H9 (cell line): ENCODE results near the gene LRRK1. TPM values are rescaled to one million over a fixed set of nuclear protein-coding genes. Genes with fewer than 3 reads are reported as not detected.
A peak's percentile ranks its signal among the peaks of the same experiment; 100 is the strongest.

ENCODE experiments used
- DNase-seq: peaks from one replicate; pipeline ENCODE4 v3.0.0-alpha.2; 2017
- H2AFZ ChIP-seq: one replicate; pipeline ENCODE4 v1.6.1; 2013; ENCODE audit warnings: mild to moderate bottlenecking, low read length, control low read depth, moderate library complexity
- H2AK5ac ChIP-seq: 2 replicates; pipeline ENCODE4 v1.6.1; 2013; ENCODE audit warnings: low read length, control low read depth, mixed read lengths; ENCODE audit not compliant: insufficient read length
- H2BK120ac ChIP-seq: one replicate; pipeline ENCODE4 v1.6.1; 2013; ENCODE audit warnings: low read depth, mild to moderate bottlenecking, low read length, control low read depth, inconsistent platforms; ENCODE audit not compliant: poor library complexity, severe bottlenecking
- H2BK12ac ChIP-seq: 2 replicates; pipeline ENCODE4 v1.6.1; 2013; ENCODE audit warnings: low read length, control low read depth, mixed read lengths, low read depth; ENCODE audit not compliant: insufficient read length
- H2BK15ac ChIP-seq: 2 replicates; pipeline ENCODE4 v1.6.1; 2013; ENCODE audit warnings: low read depth, low read length, control low read depth
- H2BK20ac ChIP-seq: one replicate; pipeline ENCODE4 v1.6.1; 2013; ENCODE audit warnings: low read depth, mild to moderate bottlenecking, low read length, control low read depth, inconsistent platforms; ENCODE audit not compliant: poor library complexity, severe bottlenecking
- H2BK5ac ChIP-seq: 2 replicates; pipeline ENCODE4 v1.6.1; 2013; ENCODE audit warnings: low read length, control low read depth, mixed read lengths; ENCODE audit not compliant: insufficient read length
- H3K14ac ChIP-seq: 2 replicates; pipeline ENCODE4 v1.6.1; 2013; ENCODE audit warnings: low read length, control low read depth; ENCODE audit not compliant: insufficient read depth
- H3K18ac ChIP-seq: 2 replicates; pipeline ENCODE4 v1.6.1; 2013; ENCODE audit warnings: low read depth, mild to moderate bottlenecking, mixed read lengths, low read length, control low read depth; ENCODE audit not compliant: insufficient read length
- H3K23ac ChIP-seq: 2 replicates; pipeline ENCODE4 v1.6.1; 2013; ENCODE audit warnings: low read length, control low read depth, mixed read lengths, low read depth; ENCODE audit not compliant: insufficient read length
- H3K23me2 ChIP-seq: 2 replicates; pipeline ENCODE4 v1.6.1; 2013; ENCODE audit warnings: low read depth, mild to moderate bottlenecking, mixed read lengths, low read length, control low read depth; ENCODE audit not compliant: insufficient read length, poor library complexity, severe bottlenecking
- H3K27ac ChIP-seq: 2 replicates; pipeline ENCODE4 v1.5.1; 2013; ENCODE audit warnings: low read length, control low read depth, mixed read lengths, low read depth; ENCODE audit not compliant: insufficient read length
- H3K27me3 ChIP-seq: 2 replicates; pipeline ENCODE4 v1.6.1; 2013; ENCODE audit warnings: low read length, control low read depth, inconsistent platforms; ENCODE audit not compliant: insufficient read depth
- H3K4ac ChIP-seq: 2 replicates; pipeline ENCODE4 v1.6.1; 2013; ENCODE audit warnings: low read depth, mild to moderate bottlenecking, control low read depth, inconsistent platforms, low read length, moderate library complexity
- H3K4me1 ChIP-seq: 2 replicates; pipeline ENCODE4 v1.6.1; 2013; ENCODE audit warnings: low read length, control low read depth, inconsistent platforms; ENCODE audit not compliant: insufficient read depth
- H3K4me2 ChIP-seq: 2 replicates; pipeline ENCODE4 v1.6.1; 2013; ENCODE audit warnings: low read length, control low read depth, mixed read lengths; ENCODE audit not compliant: insufficient read length, insufficient read depth
- H3K56ac ChIP-seq: 2 replicates; pipeline ENCODE4 v1.6.1; 2013; ENCODE audit warnings: low read depth, mild to moderate bottlenecking, mixed read lengths, low read length, control low read depth; ENCODE audit not compliant: insufficient read length
- H3K79me1 ChIP-seq: 2 replicates; pipeline ENCODE4 v1.6.1; 2013; ENCODE audit warnings: low read depth, mild to moderate bottlenecking, moderate library complexity, low read length, control low read depth, inconsistent platforms; ENCODE audit not compliant: insufficient read depth, poor library complexity, severe bottlenecking
- H3K79me2 ChIP-seq: 2 replicates; pipeline ENCODE4 v1.6.1; 2013; ENCODE audit warnings: low read length, control low read depth, inconsistent platforms; ENCODE audit not compliant: insufficient read depth
- H3K9ac ChIP-seq: 2 replicates; pipeline ENCODE4 v1.6.1; 2013; ENCODE audit warnings: low read length, control low read depth, mixed read lengths; ENCODE audit not compliant: insufficient read length; ENCODE audit errors: extremely low read depth
- H3K9me3 ChIP-seq: one replicate; pipeline ENCODE4 v1.6.1; 2013; ENCODE audit warnings: low read depth, low read length, inconsistent platforms; ENCODE audit not compliant: control insufficient read depth
- H3T11ph ChIP-seq: one replicate; pipeline ENCODE4 v1.6.1; 2013; ENCODE audit warnings: mild to moderate bottlenecking, low read length, control low read depth, inconsistent platforms
- H4K20me1 ChIP-seq: one replicate; pipeline ENCODE4 v1.6.1; 2013; ENCODE audit not compliant: control insufficient read depth, insufficient read length, insufficient read depth
- H4K5ac ChIP-seq: 2 replicates; pipeline ENCODE4 v1.6.1; 2013; ENCODE audit warnings: low read depth, mild to moderate bottlenecking, mixed read lengths, low read length, control low read depth; ENCODE audit not compliant: insufficient read length
- H4K8ac ChIP-seq: replicated peaks from 2 replicates; pipeline ENCODE4 v1.6.1; 2013; ENCODE audit warnings: low read length, control low read depth, mixed read lengths, low read depth; ENCODE audit not compliant: insufficient read length
- H4K91ac ChIP-seq: 2 replicates; pipeline ENCODE4 v1.6.1; 2013; ENCODE audit warnings: low read depth, mild to moderate bottlenecking, moderate library complexity, mixed read lengths, low read length, control low read depth; ENCODE audit not compliant: insufficient read length
- H3K27ac Mint-ChIP-seq, 3 experiments: 2 replicates in 2 of 3; 3 replicates in 1 of 3; pipeline ENCODE4 v1.8.0; 2020 to 2021; ENCODE audit warnings: mixed read lengths in 3 of 3, mild to moderate bottlenecking in 1 of 3, moderate library complexity in 1 of 3
- H3K27me3 Mint-ChIP-seq: 2 replicates; pipeline ENCODE4 v1.8.0; 2021; ENCODE audit warnings: low read depth, mild to moderate bottlenecking, moderate library complexity, mixed read lengths
- H3K36me3 Mint-ChIP-seq, 3 experiments: 2 replicates in 2 of 3; 3 replicates in 1 of 3; pipeline ENCODE4 v1.8.0; 2020 to 2021; ENCODE audit warnings: low read depth in 3 of 3, mixed read lengths in 3 of 3; ENCODE audit not compliant: insufficient read depth in 1 of 3
- H3K4me1 Mint-ChIP-seq, 2 experiments: 2 replicates each; pipeline ENCODE4 v1.8.0; 2020; ENCODE audit warnings: mixed read lengths in 2 of 2
- H3K4me3 Mint-ChIP-seq, 2 experiments: 2 replicates in 1 of 2; 3 replicates in 1 of 2; pipeline ENCODE4 v1.8.0; 2020 to 2021; ENCODE audit warnings: mild to moderate bottlenecking in 2 of 2, mixed read lengths in 2 of 2, moderate library complexity in 1 of 2
- H3K9me3 Mint-ChIP-seq, 2 experiments: 2 replicates in 1 of 2; 3 replicates in 1 of 2; pipeline ENCODE4 v1.8.0; 2020; ENCODE audit warnings: mild to moderate bottlenecking in 2 of 2, mixed read lengths in 2 of 2, moderate library complexity in 1 of 2
- WGBS: extraction: QIAGEN DNeasy Blood & Tissue Kit; methylation state at CpG from one replicate; pipeline ENCODE4 v1.1.7; 2013; ENCODE audit warnings: missing lambda C conversion rate, low lambda C conversion rate, mixed read lengths; ENCODE audit not compliant: insufficient read length; ENCODE audit errors: extremely low coverage; 5-methylcytosine and 5-hydroxymethylcytosine counted together
- total RNA-seq: library from RNA; stranded (reverse); gene quantifications from 2 replicates; pipeline ENCODE4 v1.2.1, GENCODE V29; 2021
- TF ChIP-seq, protein P1 (sequence below): fragments of 200-600 bp; sonication (generic); conservative IDR thresholded peaks from 3 replicates; pipeline ENCODE4 v1.8.0; 2021; ENCODE audit warnings: antibody characterized with exemption, mild to moderate bottlenecking

The LRRK1 gene
- total RNA-seq, 1 experiment from 2014 or later = 4.0 TPM

DNA sequence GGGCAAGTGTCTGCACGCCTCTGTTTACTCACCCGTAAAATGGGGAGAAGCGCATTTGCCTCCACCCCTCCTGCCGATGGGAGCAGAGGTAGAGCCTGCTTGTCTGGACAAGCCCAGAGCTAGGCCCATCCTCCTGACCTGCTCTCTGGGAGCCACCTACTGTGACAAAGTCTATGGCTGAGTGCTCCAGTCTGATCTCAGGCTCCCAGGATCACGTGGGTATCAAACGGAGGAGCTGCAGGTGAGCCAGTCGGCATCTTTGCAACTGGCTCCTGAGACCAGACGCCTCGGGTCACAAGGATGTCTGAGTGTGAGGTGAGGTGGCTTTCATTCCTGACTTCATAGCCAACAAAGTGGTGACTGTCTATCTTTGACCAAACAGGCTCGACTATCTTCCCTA lies 41.6 kb upstream of the LRRK1 start:
- Mint-ChIP-seq H3K4me1 (peaks cover 24 to 25% of the 10 kb centered on the region in 2 experiments), H3K4me3 (no peak overlapping the region; a peak in 1 of 5 replicates), H3K36me3 (no peaks in the 10 kb centered on the region; a peak in 2 of 7 replicates), H3K9me3 (peaks cover 0 to 2% of the 10 kb centered on the region in 2 experiments; a peak in 2 of 5 replicates), H3K27me3 (peaks cover 65% of the 10 kb centered on the region), H3K27ac (no peak overlapping the region)
- H3T11ph ChIP-seq = no peak overlapping the region
- H4K91ac ChIP-seq = no peak overlapping the region
- no peak overlapping the region for H3K4ac ChIP-seq
- no peak overlapping the region for H2BK5ac ChIP-seq
- no CpG with 5 or more reads among the region's 10 CpGs for WGBS
- H2BK15ac ChIP-seq = no peak overlapping the region
- peaks cover 7% of the 10 kb centered on the region for H3K23me2 ChIP-seq
- H2AK5ac ChIP-seq = no peak overlapping the region
- no peak overlapping the region for H3K56ac ChIP-seq
- DNase-seq = peak; percentile 56
- H3K27ac ChIP-seq = no peak overlapping the region
- no peak overlapping the region for H2BK20ac ChIP-seq
- H2BK12ac ChIP-seq = no peak overlapping the region
- no peak overlapping the region for H2BK120ac ChIP-seq
- H3K79me2 ChIP-seq = no peaks in the 10 kb centered on the region
- H3K23ac ChIP-seq = no peak overlapping the region
- no peaks in the 10 kb centered on the region for H3K9me3 ChIP-seq
- no peak overlapping the region for H3K9ac ChIP-seq
- H4K5ac ChIP-seq = no peak overlapping the region
- no peak overlapping the region for H4K8ac ChIP-seq
- H3K4me2 ChIP-seq = no peak overlapping the region
- H3K14ac ChIP-seq = no peak overlapping the region; the same call in 1 of the 2 replicates
- H3K18ac ChIP-seq = peak overlapping the region; percentile 7
- H2AFZ ChIP-seq = no peak overlapping the region
- no peaks in the 10 kb centered on the region for H4K20me1 ChIP-seq
- H3K79me1 ChIP-seq = no peaks in the 10 kb centered on the region
- TF ChIP-seq, protein P1, sequence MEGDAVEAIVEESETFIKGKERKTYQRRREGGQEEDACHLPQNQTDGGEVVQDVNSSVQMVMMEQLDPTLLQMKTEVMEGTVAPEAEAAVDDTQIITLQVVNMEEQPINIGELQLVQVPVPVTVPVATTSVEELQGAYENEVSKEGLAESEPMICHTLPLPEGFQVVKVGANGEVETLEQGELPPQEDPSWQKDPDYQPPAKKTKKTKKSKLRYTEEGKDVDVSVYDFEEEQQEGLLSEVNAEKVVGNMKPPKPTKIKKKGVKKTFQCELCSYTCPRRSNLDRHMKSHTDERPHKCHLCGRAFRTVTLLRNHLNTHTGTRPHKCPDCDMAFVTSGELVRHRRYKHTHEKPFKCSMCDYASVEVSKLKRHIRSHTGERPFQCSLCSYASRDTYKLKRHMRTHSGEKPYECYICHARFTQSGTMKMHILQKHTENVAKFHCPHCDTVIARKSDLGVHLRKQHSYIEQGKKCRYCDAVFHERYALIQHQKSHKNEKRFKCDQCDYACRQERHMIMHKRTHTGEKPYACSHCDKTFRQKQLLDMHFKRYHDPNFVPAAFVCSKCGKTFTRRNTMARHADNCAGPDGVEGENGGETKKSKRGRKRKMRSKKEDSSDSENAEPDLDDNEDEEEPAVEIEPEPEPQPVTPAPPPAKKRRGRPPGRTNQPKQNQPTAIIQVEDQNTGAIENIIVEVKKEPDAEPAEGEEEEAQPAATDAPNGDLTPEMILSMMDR = no peak
- no peaks in the 10 kb centered on the region for H3K4me1 ChIP-seq
- peaks cover 26% of the 10 kb centered on the region for H3K27me3 ChIP-seq
